GM18505 (cell line): Measurements from ENCODE around the gene METTL22.

ENCODE experiments used
- ATAC-seq: cut with Tn5 transposase; IDR thresholded peaks from one replicate; pipeline ENCODE4 v1.9.1; 2021; ENCODE audit not compliant: unreplicated experiment
- POLR2A ChIP-seq: IDR thresholded peaks from 4 replicates; pipeline ENCODE4 v1.6.1; 2011; ENCODE audit warnings: borderline replicate concordance; ENCODE audit not compliant: insufficient read depth, insufficient read length; ENCODE audit errors: extremely low read depth

Gene METTL22

DNA sequence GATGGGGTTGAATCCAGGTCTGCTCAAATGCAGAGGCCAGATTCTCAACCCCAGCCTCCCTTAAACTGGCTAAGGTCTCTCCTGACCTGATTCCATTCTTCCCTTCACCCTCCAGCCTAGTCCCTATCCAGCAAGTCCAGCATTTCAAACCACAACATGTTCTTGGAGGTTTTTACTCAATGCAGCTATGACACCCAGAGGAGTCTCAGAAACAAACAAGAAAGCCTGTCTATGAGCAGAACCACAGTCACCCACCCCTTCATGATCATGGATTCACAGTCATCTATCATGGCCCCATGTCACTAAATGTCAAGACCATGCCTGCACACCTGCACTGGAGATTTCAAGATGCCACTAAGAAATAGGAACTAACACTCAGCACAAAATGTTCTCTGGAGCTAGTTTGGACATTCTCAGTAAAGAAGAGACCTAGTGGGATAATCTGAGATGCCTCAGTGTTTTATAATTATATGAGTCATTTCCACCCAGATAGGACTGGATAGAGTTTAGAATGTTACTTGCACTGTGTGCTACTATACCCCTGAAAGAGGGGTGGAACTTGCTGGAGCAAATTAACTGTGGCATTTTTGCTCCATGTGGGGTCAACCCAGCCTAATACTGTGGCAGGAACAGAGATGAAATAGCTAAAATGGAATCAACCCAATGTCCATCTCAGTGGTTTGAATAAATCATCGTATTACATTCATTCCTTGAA lies 9.5 kb upstream of the METTL22 start:
- ATAC-seq = no peak
- no peak for TF ChIP-seq POLR2A

DNA sequence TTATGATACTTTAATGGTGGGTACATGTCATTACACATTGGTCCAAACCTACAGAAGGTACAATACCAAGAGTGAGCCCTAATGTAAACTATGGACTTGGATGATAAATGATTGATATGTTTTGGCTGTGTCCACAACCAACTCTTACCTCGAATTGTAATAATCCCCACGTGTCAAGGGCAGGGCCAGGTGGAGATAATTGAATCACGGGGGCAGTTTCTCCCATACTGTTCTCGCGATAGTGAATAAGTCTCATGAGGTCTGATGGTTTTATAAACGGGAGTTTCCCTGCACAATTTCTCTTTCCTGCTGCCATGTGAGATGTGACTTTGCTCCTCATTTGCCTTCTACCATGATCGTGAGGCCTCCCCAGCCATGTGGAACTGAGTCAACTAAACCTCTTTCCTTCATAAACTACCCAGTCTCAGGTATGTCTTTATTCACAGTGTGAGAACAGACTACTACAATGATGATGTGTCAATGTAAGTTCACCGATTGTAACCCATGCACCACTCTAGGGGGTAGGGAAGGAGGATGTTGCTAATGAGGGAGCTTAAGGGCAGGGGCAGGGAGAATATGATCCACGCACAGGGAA lies 7.0 kb upstream of the METTL22 start:
- no peak for TF ChIP-seq POLR2A
- ATAC-seq = no peak

DNA sequence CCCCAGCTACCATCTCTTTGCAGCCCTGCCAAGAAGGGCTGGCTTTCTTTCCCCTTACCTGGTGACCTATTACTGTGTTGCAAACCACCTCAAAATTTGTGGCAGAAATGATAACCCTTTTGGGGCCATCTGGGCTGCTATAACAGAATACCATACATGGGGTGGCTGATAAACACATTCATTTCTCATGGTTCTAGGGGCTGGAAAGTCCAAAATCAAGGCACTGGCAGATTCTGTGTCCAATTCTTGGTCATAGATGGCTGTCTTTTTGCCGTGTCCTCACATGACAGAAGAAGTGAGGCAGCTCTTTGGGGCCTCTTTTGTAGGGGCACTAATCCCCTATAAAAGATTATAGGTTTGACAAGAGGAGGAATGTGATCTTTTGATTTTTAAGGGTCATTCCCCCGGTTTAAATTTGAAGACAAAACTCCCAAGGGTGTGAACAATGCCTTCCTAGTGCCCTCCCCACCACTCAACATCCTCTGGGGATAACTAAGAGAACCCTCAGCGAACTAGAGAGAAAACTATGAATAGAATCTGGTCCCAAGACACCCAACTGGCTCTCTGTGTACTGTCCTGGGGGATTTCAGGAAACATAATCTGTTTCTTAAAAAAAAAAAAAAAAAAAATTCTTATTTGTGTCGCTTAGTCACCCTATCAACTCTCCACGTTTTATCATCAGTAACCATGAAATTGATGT lies 1.7 kb upstream of the METTL22 start:
- ATAC-seq = no peak
- TF ChIP-seq POLR2A = no peak

DNA sequence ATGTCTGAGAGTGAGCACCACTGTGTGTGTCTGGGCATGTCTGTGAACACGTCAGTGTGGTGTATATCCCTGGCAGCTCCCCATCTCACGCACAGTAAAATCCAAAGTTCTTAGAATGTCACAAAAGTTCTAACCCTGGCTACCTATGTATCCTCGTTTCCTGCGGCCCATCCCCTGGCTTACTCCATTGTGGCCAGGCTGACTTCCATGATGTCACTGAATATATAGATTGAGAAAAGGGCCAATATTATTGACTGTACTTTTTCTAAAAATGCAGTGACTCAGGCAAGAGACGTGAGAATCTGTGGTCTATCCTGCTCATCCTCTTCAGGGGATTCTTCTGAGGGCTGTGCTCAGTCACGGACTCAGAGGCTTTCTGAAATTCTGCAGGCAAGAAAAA lies 963 bp upstream of the METTL22 start:
- TF ChIP-seq POLR2A = no peak
- no peak for ATAC-seq

DNA sequence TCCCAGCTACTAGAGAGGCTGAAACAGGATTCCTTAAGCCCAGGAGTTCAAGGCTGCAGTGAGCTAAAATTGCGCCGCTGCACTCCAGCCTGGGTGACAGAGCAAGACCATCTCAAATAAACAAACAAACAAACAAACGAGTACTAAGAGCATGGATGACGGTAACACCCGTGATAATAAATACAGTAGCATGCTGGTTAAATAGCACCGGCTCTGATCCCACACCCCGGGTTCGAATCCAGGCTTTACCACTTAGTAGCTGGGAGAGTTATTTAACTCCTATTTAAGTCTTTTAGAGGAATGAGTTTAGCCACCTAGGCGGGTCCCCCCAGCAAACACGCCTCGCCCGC lies 301 bp upstream of the METTL22 start:
- no peak for TF ChIP-seq POLR2A
- ATAC-seq = no peak

DNA sequence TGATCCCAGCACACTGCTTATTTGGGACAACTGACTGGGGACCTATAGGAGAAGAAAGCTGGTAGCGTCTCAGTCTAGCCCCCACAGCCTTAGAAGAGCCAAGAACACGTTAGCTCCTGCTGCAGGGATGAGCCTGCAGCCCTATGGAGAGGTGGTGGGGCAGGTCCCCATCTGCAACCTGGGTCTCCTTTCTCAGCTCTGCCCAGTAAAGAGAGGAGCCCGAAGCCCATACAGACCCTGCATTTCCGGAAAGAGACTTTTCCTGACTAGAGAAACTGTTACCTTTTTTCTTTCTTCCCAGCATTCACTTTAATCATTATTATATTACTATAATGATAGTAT lies 788 bp downstream of the METTL22 start:
- no peak for TF ChIP-seq POLR2A
- ATAC-seq = peak; percentile 13

DNA sequence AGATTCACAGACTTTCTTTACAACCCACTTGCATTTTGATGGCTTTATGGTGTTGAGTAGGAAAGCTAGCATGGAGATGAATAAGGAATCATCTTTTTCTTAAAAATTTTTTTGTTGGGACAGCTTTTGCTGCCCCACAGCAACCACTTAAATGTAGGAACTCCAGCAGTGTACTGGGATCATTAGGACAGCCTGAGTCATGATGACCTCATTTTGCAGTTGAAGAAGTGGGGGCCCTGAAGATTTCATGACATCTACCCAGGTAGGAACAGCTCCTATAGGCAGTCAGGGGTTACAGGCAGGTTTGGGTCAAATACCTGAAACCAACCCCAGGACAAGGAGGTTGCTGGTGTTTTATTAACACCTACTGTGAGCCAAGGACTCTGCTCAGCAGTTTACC lies 2.1 kb downstream of the METTL22 start:
- ATAC-seq = no peak
- no peak for TF ChIP-seq POLR2A

DNA sequence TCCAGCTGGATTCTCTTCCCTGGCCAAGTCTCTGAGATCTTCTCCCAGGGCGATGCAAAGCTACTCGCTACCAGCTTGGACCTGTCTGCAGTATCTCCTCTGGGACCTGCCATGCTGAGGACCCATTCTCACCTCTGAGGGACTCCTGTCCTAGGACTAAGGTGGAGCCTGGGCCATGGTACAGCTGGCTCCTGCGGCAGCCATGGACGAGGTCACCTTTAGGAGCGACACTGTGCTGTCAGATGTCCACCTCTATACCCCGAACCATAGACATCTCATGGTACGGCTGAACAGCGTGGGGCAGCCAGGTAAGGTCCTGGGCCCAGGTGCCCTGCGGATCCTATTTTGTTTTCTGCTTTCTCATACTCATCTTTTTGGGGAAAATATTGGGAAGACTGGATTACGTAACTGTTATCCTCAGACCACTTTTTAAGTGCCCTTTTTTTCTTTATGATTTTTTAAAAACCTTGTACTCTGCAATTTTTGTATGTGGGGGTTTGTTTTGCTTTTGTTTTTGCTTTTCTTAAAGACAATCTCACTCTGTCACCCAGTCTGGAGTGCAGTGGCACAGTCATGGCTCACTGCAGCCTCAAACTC lies 4.1 kb downstream of the METTL22 start:
- ATAC-seq = no peak
- no peak for TF ChIP-seq POLR2A

DNA sequence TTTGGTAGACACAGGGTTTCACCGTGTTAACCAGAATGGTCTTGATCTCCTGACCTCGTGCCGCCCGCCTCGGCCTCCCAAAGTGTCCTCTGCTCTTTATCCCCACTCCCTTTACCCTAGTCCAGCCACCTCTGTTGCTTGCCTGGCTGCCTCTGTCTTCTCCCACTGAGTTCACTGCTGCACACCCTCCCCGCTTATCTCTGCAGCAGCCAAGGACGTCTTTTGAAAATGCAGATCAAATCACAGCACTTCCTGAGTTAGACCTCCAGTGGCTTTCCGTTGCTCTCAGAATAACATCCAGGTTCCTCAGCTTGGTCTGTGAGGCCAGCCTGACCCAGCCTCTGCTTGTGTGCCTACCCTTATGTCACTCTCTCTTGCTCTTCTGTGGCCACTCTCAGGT lies 5.4 kb downstream of the METTL22 start:
- no peak for TF ChIP-seq POLR2A

DNA sequence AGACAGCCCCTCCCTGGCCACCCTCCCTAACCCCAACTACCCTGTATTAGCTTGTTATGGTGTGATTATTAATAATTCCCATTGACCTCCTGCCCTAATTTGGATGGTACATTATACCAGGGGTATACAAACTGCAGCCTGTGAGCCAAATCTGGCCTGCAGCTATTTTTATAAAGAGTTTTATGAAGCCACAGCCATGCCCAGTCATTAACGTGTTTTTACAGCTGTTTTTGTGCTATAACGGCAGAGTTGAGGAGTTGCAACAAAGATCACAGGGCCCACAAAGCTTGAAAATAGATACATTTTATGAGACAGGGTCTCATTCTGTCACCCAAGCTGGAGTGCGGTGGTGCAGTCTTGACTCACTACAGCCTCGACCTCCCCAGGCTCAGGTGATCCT lies 6.0 kb downstream of the METTL22 start:
- no peak for TF ChIP-seq POLR2A
- no peak for ATAC-seq

More for the DNA sequence above, 5.4 kb downstream of the METTL22 start:
- no peak for ATAC-seq

DNA sequence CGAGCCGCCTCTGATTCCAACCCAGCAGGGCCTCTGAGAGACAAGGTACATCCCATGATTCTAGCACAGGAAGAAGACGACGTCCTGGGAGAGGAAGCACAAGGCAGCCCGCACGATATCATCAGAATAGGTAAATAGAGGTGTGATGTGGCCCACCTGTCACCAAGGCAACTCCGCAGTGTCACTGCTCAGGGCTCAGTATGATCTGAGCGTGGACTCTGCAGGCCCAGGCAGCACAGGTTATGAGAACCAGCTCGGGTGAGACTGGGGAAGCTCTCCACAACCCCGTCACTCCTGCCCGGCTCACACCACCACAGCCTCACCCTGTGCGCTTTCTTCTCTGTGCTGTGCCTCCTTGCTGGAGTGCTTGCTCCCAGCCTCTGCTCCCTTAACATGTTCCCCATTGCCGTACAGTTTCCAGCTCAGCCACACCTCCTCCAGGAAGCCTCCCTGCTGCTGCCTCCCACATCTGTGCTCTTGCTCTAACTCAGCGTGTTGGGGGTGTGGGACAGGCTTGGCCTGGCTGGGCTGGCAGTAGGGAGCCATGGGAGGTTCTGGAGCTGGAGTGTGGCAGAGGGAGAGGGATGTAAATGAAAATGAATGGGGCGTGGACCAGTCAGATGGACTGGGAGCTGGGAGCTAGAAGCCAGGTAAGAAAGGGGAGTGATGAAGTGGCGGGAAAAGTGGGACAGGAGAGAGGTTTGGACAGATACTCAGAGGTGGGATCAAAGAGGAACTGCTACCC lies 7.7 kb downstream of the METTL22 start:
- ATAC-seq = no peak
- no peak for TF ChIP-seq POLR2A

DNA sequence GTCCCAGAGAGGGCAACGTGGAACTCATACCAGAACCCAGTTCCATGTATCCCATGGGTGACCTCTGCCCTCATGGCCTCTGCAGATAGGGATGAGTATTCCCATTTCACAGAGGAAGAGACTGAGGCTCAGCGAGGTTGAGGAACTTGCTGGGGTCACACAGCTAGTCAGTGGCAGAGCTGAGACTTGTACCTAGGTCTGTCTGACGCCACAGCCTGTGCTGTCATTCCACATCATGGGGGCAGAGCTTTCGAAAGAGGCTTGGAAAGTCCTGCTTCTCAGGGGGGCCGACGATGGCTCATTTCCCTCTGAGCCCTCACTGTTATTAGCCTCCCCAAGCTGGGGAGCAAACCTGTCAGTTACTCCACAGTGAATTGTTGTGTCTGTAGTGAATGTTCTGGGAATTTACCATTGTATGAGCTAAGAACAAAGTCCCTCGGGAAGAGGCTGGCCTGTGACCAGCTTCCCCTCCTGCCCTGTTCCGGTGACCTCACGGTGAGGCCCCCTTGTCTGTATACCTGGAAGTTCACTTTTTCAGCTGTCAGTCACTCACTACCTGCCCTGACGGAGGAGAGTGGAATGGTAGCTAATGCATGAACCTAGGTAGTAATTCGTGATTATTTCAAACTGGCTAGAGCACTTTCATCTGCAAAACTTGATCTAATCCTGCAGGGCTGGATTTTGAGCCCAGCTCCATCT lies 8.9 kb downstream of the METTL22 start:
- ATAC-seq = no peak
- TF ChIP-seq POLR2A = no peak

DNA sequence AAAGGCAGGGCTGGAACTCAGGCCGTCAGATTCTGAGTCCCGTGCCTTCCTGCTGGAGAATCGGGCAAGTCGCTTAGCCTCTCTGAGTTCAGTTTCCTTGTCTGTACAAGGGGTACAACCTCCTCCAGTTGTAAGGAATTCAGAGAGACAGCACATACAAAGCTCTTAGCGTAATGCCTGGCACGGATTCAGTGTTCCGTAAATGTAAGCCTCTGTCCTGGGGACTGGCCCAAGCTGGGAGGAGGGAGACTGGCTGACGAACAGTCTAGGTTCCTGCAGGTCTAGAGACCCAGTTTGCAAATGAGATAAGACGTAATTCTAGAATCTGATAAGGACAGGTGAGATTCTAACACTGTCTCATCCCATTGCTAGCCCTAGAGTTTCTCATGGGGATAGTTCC lies 9.9 kb downstream of the METTL22 start:
- no peak for ATAC-seq
- no peak for TF ChIP-seq POLR2A
